Measurements from ENCODE around the gene COL27A1.

DNA sequence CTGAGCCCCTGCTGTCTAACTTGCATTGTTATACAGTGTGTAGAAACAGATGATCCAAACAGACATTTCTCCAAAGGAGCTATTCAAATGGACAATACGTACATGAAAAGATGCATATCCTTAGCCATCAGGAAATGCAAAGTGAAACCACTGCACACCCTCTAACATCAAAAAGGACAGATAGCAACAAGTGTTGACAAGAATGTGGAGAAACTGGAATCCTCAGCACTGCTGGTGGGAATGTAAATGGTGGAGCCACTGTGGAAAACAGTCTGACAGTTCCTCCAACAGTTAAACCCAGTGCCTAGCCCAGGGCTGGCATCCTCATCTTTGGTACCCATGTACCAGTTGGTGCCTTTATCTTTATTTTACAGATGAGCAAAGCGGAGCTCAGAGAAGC lies 182.8 kb downstream of the COL27A1 start:
- no peak for TF ChIP-seq CTCF (IDR thresholded peaks at IDR 0.05)
- TF ChIP-seq EZH2 (IDR thresholded peaks at IDR 0.05; ENCODE audit: borderline replicate concordance, insufficient read depth, low read depth, low read length, poor library complexity, severe bottlenecking): no peak
